ENCODE measurements around the gene TMEM82.

- TF ChIP-seq, protein P1, sequence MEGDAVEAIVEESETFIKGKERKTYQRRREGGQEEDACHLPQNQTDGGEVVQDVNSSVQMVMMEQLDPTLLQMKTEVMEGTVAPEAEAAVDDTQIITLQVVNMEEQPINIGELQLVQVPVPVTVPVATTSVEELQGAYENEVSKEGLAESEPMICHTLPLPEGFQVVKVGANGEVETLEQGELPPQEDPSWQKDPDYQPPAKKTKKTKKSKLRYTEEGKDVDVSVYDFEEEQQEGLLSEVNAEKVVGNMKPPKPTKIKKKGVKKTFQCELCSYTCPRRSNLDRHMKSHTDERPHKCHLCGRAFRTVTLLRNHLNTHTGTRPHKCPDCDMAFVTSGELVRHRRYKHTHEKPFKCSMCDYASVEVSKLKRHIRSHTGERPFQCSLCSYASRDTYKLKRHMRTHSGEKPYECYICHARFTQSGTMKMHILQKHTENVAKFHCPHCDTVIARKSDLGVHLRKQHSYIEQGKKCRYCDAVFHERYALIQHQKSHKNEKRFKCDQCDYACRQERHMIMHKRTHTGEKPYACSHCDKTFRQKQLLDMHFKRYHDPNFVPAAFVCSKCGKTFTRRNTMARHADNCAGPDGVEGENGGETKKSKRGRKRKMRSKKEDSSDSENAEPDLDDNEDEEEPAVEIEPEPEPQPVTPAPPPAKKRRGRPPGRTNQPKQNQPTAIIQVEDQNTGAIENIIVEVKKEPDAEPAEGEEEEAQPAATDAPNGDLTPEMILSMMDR (conservative IDR thresholded peaks at IDR 0.05; ENCODE audit: low read depth in 2 of 2) = no peak
- TF ChIP-seq POLR2AphosphoS5 (IDR thresholded peaks at IDR 0.05; ENCODE audit: low read depth) = no peak
Observed at GRCh38 chr1:15704526-15705183, 37.6 kb upstream of the TMEM82 start.

Measured in GM23338 (cell line).